SK-N-SH (cell line): ENCODE results near the gene SDSL.

Source experiments
- POLR2AphosphoS5 ChIP-seq: IDR thresholded peaks from 2 replicates; pipeline ENCODE4 v1.6.1; 2012; ENCODE audit warnings: low read depth, low read length
- YY1 ChIP-seq: IDR thresholded peaks from 2 replicates; pipeline ENCODE4 v1.4.0; 2012; ENCODE audit warnings: low read depth, mild to moderate bottlenecking
- TF ChIP-seq, protein P1 (sequence below): fragments of 200-600 bp; sonication (generic); IDR thresholded peaks from 2 replicates; pipeline ENCODE4 v1.6.1; 2017; ENCODE audit warnings: antibody characterized with exemption, mild to moderate bottlenecking, moderate library complexity

DNA sequence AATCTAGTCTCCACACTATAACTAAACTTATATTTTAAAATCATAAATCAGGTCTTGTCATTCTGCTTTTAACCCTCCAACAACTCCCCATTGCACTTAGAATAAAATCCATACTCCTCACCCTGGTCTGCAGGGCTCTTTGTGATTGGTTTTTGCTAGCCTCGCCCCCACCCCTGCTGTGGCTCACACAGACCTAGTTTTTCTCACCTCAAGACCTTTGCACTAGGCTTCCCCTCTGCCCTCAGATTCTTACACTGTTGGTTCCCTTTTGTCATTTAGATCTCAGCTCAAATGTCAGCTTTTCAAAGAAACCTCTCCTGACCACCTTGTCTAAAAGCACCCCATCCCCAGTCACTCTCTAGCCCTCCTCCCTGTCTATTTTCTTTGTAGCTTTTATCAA lies 60.2 kb downstream of the SDSL start:
- TF ChIP-seq, protein P1, sequence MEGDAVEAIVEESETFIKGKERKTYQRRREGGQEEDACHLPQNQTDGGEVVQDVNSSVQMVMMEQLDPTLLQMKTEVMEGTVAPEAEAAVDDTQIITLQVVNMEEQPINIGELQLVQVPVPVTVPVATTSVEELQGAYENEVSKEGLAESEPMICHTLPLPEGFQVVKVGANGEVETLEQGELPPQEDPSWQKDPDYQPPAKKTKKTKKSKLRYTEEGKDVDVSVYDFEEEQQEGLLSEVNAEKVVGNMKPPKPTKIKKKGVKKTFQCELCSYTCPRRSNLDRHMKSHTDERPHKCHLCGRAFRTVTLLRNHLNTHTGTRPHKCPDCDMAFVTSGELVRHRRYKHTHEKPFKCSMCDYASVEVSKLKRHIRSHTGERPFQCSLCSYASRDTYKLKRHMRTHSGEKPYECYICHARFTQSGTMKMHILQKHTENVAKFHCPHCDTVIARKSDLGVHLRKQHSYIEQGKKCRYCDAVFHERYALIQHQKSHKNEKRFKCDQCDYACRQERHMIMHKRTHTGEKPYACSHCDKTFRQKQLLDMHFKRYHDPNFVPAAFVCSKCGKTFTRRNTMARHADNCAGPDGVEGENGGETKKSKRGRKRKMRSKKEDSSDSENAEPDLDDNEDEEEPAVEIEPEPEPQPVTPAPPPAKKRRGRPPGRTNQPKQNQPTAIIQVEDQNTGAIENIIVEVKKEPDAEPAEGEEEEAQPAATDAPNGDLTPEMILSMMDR: no peak
- TF ChIP-seq YY1: no peak
- TF ChIP-seq POLR2AphosphoS5: no peak
